Measurements from ENCODE around the gene DMPK. TPM values are rescaled to one million over a fixed set of nuclear protein-coding genes. Genes with fewer than 3 reads are reported as not detected.

The DMPK gene
- total and polyA plus RNA-seq, 9 of the 15 experiments (the other 6 are each of a cell fraction or from before 2014, with no cell fraction given): 0.24 to 31.3 (median 7.3) TPM

GRCh38 chr19:45801603-45802175 lies 19.4 kb upstream of the DMPK start (continued):
- no peak for TF ChIP-seq NCOR1 (IDR thresholded peaks at IDR 0.05)
- TF ChIP-seq CUX1 (CRISPR knock-in tag; IDR thresholded peaks at IDR 0.05): no peak
- no peak for TF ChIP-seq ZFP30 (CRISPR knock-in tag; IDR thresholded peaks at IDR 0.05; ENCODE audit: borderline replicate concordance)
- TF ChIP-seq KLF6 (CRISPR knock-in tag; IDR thresholded peaks at IDR 0.05; ENCODE audit: borderline replicate concordance): no peak
- TF ChIP-seq HNRNPL (IDR thresholded peaks at IDR 0.05; ENCODE audit: low read depth, low read length): no peak
- no peak for TF ChIP-seq PTRF (tag; IDR thresholded peaks at IDR 0.05)
- TF ChIP-seq ZNF121 (CRISPR knock-in tag; conservative IDR thresholded peaks at IDR 0.05): no peak
- no peak for TF ChIP-seq BRD4 (IDR thresholded peaks at IDR 0.05)
- no peak for TF ChIP-seq THAP7 (CRISPR knock-in tag; IDR thresholded peaks at IDR 0.05)
- no peak for TF ChIP-seq SAP30 (IDR thresholded peaks at IDR 0.05; ENCODE audit: borderline replicate concordance, insufficient read depth, low read depth, low read length, poor library complexity, severe bottlenecking)
- TF ChIP-seq BRF2 (IDR thresholded peaks at IDR 0.05; ENCODE audit: borderline replicate concordance, insufficient read depth, insufficient read length): no peak
- TF ChIP-seq KLF16 (IDR thresholded peaks at IDR 0.05): no peak
- TF ChIP-seq HCFC1 (IDR thresholded peaks at IDR 0.05; ENCODE audit: low read depth, low read length): no peak
- no peak for TF ChIP-seq TRIM28 (IDR thresholded peaks at IDR 0.05)
- TF ChIP-seq OTX1 (CRISPR knock-in tag; IDR thresholded peaks at IDR 0.05): 0 out of 2 replicates have a peak, but pooled peaks have one; percentile 58
- no peak for TF ChIP-seq ZNF583 (CRISPR knock-in tag; IDR thresholded peaks at IDR 0.05)
- no peak for TF ChIP-seq HDAC6 (IDR thresholded peaks at IDR 0.05; ENCODE audit: low read depth, low read length)
- TF ChIP-seq ZNF764 (CRISPR knock-in tag; IDR thresholded peaks at IDR 0.05; ENCODE audit: low read depth): no peak
- no peak for TF ChIP-seq FOXP1 (CRISPR knock-in tag; IDR thresholded peaks at IDR 0.05)
- no peak for TF ChIP-seq ZNF280A (IDR thresholded peaks at IDR 0.05; ENCODE audit: low read depth, partially characterized antibody)

Data from K562 (cell line).